Medulla oblongata (tissue), 1 donor: ENCODE data around the gene XYLT1.

Experiments
- DNase-seq: peaks from one replicate; pipeline ENCODE4 v3.0.0-alpha.2; 2015; ENCODE audit errors: extremely low spot score

The XYLT1 gene

DNA sequence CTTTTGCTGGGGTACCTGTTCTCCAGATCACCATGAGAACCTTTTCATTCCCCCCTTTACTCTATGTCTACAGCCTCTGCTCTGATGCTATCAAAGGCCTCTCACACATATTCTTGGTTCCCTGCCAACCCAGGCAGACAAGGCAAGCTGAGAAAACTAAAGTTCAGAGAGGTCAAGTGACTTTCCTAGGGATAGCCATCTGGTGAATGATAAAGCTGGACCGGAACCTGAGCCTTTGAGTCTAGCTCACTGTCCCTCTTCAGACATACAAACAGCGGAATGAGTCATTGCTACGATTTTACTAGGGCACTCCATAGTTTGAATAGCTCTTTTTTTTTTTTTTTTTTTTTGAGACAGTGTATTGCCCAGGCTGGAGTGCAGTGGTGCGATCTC is 73.3 kb downstream of the XYLT1 start:
- peak; percentile 77 for DNase-seq

DNA sequence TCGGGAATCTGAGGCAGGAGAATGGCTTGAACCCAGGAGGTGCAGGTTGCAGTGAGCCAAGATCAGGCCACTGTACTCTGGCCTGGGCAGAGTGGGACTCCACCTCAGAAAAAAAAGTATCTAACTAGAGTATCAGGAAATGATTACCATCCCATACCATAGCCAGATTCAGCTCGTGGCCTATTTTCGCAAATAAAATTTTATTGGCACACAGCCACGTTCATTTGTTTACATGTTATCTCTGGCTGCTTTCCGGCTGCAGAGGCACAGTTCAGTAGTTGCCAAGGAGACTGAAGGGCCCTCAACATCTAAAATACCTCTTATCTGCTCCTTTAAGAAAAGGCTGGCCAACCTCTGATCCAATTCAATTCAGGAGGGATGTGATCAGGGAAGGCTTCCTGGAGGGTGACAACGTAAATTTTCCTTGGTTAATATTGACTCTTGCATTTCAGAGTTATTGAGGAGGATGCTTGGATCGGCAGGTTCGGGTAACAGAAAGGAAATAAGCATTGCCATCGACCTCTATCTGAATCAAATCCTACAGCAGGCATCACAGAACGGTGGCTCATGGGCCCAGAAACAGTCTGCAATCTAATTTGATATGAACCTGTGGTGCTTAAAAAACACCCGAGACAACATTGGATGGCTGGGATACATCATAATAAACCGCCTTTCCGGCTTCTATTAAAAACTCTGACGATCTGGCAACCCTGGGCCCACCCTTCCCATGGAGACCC is 73.8 kb downstream of the XYLT1 start:
- no peak for DNase-seq

DNA sequence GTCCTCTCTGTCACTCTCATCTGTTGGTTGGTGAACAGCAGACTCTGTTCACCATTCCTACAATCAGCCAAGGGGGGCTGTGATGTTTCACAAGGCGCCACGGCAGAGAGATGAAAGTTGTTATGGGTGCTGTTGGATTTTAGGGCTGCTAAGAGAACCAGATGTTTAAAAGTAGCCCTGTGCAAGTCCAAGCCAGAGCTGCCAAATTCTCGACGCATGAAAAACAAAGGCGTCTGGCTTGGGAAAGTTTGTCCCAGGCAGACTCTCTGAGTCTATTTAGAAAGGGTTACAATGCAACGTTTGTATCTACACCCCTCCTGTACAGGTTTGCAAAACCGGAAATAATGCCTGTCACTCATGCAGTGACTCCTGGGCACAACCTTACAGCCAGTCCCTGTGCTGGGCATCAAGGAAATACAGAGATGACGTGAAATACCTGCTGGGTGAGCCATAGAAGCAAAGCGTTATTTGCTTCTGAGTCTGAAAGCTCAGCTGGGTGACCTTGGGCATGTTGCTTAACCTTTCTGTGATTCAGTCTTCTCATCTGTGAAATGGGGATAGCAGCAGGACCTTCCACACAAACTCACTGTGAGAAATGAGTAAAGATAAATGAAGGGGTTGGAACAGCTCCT is 74.8 kb downstream of the XYLT1 start:
- no peak for DNase-seq

DNA sequence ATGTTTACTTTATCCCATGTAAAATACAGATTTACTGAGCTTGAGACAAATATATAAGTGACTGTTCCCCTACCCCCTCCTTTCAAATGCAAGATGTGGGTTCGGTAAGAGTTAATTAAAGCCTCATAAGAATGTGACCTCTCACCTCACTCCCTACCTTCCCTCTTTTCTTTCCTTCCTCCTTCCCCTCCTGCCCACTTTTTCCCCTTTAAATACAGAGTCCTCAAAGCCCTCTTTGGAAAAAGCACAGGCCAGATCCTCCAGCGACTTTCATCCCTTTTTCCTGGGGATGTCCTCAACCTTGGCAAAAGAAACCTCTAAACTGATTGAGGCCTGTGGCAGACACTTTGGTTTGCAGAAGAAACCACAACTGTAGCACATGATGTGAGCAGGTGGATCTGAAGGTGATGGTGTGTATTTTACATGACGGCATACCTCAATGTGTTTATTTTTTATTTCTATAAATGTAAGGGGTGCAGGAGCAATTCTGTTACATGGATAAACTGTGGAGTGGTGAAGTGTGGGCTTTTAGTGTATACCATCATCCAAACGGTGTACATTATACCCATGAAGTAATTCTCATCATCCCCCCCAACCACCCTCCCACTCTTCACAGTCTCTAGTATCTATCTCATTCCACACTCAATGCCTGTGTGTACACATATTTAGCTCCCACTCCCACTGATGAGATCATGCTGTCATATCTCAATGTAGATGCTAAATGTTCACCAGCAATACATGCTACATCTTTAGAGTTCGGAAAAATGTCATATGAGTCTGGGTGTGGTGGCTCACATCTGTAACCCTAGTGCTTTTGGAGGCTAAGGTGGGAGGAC is 77.7 kb downstream of the XYLT1 start:
- DNase-seq = no peak

DNA sequence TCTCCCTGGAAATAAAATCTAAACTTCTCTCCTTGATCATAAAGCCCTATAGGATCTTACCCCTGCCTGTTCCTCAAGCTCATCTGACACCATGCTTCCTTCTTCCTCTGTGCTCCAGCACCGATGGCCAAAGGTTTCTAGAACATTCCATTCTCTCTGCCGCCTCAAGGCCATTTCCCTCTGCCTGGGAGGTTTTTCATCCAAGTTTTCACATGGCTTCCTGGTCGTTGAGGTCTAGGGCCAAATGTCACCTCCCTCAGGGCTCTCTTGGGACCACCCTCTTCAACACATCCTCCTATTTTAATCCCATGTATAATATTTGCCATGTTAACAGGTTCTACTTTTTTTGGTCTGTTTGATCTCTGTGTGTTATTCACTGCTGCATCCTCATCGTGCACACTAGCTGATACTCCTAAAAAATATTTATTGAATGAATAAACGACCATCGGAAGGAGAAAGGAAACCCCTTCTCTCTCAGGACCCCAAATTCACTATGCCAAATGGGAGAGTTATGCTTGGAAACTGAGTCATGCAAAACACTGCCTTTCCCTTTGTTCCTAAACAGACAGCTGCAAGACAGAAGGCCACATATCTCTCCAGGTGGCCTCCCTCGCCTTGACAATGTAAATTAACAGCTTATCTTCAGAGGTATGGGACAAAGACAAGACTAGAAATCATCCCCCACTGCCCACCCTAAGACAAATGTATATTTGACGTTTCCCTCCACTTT is 78.5 kb downstream of the XYLT1 start:
- no peak for DNase-seq

DNA sequence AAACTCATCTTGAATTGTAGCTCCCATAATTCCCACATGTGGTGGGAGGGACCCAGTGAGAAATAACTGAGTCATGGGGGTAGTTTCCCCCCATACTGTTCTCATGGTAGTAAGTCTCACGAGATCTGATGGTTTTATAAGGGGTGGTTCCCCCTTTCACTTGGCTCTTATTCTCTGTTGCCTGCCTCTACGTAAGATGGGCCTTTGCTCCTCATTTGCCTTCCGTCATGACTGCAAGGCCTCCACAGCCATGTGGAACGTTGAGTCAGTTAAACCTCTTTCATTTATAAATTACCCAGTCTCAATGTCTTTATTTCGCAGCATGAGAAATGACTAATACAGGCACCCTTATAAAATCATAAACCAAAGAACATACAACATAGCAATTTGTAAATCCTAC is 79.0 kb downstream of the XYLT1 start:
- no peak for DNase-seq

DNA sequence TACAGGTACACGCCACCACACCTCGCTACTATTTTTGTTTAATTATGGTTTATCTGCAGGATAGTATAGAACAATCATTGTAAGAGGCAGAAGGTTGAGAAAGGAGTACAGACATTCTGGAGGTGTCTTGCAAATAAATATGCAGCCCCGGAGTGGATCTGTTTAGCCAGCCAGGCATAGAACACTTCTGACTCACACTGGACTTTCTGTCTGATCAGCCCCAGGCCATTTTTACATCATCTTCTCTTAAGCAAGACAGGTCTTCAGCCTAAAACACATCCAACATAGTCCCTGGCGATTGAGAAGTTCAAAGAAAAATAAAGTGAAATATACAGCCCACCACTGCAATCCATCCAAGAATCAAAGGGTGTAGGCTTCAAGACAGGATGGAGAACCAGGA is 81.4 kb downstream of the XYLT1 start:
- no peak for DNase-seq

GRCh38 chr16:17387256-17387655 is 83.5 kb downstream of the XYLT1 start:
- no peak for DNase-seq

- no peak for DNase-seq
These were observed 84.5 kb downstream of the XYLT1 start for GRCh38 chr16:17386229-17386628.

- no peak for DNase-seq
These were observed 86.3 kb downstream of the XYLT1 start for GRCh38 chr16:17384471-17384870.

GRCh38 chr16:17382949-17383863 is 87.6 kb downstream of the XYLT1 start:
- DNase-seq = no peak

DNA sequence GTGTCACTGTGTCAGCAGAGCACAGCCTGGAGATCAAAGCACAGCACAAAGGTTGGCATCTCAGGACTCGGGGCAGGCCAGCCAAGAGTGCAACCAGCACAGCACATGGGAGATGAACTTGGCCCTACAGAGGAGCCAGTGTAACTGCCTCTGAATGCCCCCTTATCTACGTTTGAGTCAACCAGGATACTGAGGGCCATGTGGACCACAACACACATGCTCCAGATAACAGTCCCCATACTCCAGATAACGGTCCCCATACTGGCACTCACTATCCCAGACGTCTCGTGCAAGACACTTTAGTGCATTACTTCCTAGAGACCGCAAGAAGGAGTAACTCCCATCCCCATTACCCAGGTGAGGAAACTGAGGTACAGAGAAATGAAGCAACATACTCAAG is 88.2 kb downstream of the XYLT1 start:
- DNase-seq = no peak

- no peak for DNase-seq
These were observed 89.0 kb downstream of the XYLT1 start for GRCh38 chr16:17381784-17382183.

DNA sequence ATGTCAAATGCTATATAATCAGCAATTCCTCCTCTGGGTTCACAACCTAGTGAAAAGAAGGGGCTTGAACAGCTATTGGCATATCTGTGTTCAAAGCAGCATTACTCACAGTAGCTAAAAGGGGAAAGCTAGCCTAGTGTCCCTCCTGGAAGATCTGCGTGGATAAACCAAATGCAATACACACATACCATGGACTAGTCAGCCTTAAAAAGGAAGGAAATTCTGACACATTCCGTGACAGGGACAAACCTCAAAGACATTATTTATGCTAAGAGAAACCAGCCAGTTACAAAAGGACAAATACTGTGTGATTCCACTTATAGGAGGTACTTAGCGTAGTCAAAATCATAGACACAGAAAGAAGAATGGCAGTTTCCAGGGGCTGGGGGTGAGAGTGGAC is 90.1 kb downstream of the XYLT1 start:
- DNase-seq = no peak

- no peak for DNase-seq
These were observed 91.6 kb downstream of the XYLT1 start for GRCh38 chr16:17379121-17379571.

GRCh38 chr16:17377360-17378324 is 93.1 kb downstream of the XYLT1 start:
- DNase-seq = peak; percentile 57

- no peak for DNase-seq
These were observed 95.1 kb downstream of the XYLT1 start for GRCh38 chr16:17375461-17376304.

GRCh38 chr16:17374668-17375255 is 96.0 kb downstream of the XYLT1 start:
- no peak for DNase-seq
